DMS 273 (cell line): ENCODE data around the gene PGAP3.

Experiments used
- DNase-seq: peaks from one replicate; lab custom pipeline; 2025; ENCODE audit not compliant: unreplicated experiment; lab: John Stamatoyannopoulos, UW

Gene PGAP3

GRCh38 chr17:39660397-39661385 lies 27.2 kb downstream of the PGAP3 start:
- DNase-seq = no peak

GRCh38 chr17:39660011-39660360 lies 27.9 kb downstream of the PGAP3 start:
- DNase-seq = no peak

GRCh38 chr17:39659279-39660010 lies 28.4 kb downstream of the PGAP3 start:
- no peak for DNase-seq

GRCh38 chr17:39658760-39659159 lies 29.1 kb downstream of the PGAP3 start:
- no peak for DNase-seq

GRCh38 chr17:39658346-39658745 lies 29.5 kb downstream of the PGAP3 start:
- DNase-seq = no peak

- no peak for DNase-seq
Observed at GRCh38 chr17:39655105-39655504, 32.8 kb downstream of the PGAP3 start.

GRCh38 chr17:39653662-39654331 lies 34.1 kb downstream of the PGAP3 start:
- DNase-seq = peak; percentile 76

GRCh38 chr17:39653316-39653661 lies 34.6 kb downstream of the PGAP3 start:
- no peak for DNase-seq

GRCh38 chr17:39652587-39653315 lies 35.1 kb downstream of the PGAP3 start:
- DNase-seq = no peak

GRCh38 chr17:39651923-39652586 lies 35.8 kb downstream of the PGAP3 start:
- DNase-seq = no peak

- no peak for DNase-seq
Observed at GRCh38 chr17:39650121-39650579, 37.7 kb downstream of the PGAP3 start.

GRCh38 chr17:39648616-39649366 lies 39.1 kb downstream of the PGAP3 start:
- DNase-seq = no peak

- DNase-seq = no peak
Observed at GRCh38 chr17:39647256-39647655, 40.6 kb downstream of the PGAP3 start.

GRCh38 chr17:39643271-39643670 lies 44.6 kb downstream of the PGAP3 start:
- no peak for DNase-seq

- no peak for DNase-seq
Observed at GRCh38 chr17:39642291-39643074, 45.4 kb downstream of the PGAP3 start.

GRCh38 chr17:39641883-39642282 lies 46.0 kb downstream of the PGAP3 start:
- no peak for DNase-seq

GRCh38 chr17:39641097-39641496 lies 46.8 kb downstream of the PGAP3 start:
- DNase-seq = no peak

GRCh38 chr17:39640591-39641031 lies 47.2 kb downstream of the PGAP3 start:
- DNase-seq = no peak
